NOMO-1 treated with DMSO at 0.1 percent for 48 hours (cell line): ENCODE data around the gene PSMG2.
"Not testable (repeated sequence)": the region's sequence is repeated elsewhere in the genome, so short reads cannot be mapped to it uniquely, and the experiment has no call there.

Experiments used
- DNase-seq: peaks from one replicate; lab custom pipeline; 2025; ENCODE audit not compliant: unreplicated experiment; lab: John Stamatoyannopoulos, UW

PSMG2 gene

DNA sequence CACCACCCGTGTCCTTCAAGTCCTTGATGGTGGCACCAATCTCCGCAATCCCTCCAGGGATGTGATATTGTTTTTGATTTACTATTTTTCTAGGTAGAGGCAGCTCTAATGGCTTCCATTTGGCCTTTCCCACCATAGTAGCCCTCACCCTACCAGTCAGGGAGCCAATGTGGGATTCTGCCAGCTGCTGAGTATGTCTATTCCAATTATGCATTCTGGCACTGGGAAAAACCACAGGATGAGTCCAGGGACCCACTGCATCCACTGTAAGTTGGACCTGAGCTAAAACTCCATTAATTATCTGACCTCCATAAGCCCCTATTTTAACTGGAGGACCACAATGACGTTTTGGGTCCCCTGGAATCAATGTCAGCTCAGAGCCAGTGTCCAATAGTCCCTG lies 55.7 kb downstream of the PSMG2 start:
- not testable (repeated sequence) for DNase-seq

DNA sequence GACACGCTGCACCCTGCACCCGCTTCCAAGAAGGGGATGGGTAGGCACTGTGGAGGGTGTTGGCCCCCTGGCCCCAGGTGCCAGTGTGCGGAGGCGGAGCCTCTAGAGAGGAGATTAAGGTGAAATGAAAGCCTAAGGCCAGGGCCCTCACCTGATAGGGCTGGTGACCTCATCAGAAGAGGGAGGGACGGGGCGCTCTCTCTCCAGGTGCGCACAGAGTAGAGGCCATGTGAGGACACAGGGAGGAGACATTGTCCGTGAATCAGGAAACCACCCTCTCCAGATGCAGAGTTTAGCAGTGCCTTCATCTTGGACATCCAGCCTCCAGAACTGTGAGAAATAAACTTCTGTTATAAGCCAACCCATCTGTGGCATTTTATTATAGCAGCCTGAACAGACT lies 62.3 kb downstream of the PSMG2 start:
- DNase-seq, result no peak

DNA sequence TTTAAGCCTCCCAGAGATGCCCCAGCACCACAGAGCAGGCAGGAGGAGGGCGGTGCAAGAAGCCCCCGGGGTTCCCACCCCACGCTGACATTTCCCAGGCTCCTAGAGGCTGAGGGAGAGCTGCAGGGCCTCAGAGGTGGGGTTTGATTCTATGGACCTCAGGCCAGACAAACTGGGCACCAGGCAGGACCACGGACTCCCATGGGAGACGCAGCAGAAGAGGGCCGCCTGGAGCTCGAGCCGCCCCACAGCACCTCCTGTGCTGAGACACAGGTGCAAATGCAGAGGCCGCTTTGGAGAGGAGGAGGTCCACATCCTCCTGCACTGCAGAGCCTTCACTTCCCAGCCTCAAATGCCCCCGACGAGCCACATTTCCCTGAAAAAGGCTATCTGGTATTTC lies 62.7 kb downstream of the PSMG2 start:
- no peak for DNase-seq

DNA sequence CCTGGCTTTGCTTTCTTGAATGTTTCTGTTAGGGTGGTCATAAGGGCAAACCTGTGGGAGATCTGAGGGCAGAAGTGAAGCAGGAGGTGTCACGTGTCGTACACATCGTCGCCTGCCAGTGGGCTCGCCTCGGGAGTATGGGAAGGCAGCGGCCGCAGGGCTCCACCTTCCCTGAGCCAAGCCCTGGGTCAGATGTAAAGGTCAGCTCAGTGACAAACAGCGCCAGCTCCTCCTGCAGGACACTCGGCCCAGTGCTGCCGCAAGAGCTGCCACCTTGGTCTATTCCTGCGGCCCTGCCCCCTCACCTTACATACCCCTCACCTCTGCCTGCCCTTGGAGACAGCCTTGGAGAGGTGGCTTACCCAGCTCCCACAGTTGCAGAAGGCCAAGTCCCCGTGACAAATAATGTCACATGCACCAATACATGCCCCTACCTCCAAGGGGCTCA lies 64.2 kb downstream of the PSMG2 start:
- no peak for DNase-seq

DNA sequence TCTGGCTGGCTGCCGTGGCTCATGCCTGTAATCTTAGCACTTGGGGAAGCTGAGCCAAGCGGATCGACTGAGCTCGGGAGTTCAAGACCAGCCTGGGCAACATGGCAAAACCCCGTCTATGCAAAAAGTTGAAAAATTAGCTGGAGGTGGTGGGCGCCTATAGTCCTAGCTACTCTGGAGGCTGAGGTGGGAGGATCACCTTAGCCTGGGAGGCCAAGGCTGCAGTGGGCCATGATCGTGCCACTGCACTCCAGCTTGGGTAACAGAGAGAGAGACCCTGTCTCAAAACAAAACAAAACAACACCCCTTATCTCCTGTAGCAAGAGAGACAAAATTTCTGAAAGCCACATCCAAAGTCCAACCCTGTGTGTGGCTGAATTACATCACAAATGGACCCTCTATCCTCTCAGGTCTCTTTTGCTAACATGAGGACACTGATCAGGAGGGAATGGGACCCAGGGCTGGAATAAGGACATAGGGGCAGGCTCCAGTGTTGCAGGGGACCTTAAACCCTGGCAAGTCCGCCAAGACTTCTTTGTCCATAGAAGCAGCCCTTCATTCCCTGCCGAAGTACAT lies 64.8 kb downstream of the PSMG2 start:
- no peak for DNase-seq

DNA sequence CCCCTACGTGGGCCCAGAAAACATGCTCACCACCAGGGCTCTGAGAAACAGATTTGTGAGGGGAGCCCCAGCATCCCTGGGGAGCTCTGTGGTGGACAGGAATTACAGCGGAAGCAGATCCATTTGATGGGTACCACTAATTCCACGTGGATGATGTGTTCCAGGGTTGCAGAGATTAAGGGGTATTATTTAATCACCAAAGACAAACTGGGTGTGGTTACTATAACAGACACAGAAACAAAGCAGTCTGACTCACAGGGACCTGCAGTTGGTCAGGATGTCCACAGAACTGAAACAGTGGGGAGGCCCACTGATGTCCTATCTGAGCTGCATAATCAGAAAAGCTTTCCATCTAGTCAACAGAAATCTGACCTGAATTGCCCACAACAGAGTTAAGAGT lies 65.8 kb downstream of the PSMG2 start:
- no peak for DNase-seq

DNA sequence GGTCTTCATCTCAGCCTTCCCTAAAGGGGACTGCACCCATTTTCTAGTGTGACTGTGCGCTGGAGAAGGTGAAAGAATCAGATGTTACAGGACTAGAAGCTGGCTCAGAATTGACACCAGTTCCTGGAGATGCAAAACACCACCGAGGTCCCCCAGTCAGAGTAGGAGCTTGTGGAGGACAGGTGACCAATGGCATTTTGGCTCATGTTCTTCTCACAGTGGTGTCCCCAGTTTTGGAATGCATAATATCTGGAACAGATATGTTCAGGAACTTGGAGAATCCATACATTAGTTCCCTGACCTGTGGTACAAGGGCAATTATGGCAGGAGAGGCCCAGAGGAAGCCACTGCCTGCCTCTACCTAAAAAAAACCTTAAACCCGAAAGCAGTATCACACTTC lies 66.3 kb downstream of the PSMG2 start:
- DNase-seq, result no peak

DNA sequence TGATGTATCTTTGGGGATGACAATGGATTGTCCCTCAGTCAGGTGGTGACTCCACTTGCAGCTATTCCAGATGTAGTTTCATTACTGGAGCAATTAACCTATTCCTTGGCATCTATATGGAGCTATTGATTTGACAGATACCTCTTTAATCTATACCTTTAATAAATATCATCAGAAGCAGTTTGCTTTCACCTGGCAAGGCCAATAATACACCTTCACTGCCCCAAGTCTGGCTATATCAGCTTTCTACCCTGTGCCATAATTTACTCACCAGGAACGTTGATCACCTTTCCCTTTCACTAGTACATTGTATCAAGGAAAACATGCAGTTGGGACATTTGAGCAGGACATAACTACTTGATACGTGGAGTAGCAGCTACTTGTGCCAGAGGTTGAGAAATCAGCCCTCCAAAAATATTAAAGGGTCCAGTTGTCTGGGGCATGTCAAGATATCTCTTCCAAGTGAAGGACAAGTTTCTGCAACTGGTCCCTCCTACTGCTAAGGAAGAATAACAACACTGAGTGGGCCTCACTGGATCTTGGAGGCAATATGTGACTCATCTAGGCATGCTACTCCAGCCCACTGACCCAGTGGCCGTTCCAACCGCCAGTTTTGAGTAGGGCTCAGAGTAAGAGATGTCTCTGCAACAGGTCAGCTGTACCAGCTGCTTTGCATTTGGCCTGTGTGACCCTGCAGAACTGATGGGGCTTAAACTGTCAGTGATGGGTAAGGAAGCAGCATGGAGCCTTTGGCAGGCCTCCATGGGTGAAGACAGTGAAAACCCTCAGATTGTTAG lies 67.0 kb downstream of the PSMG2 start:
- DNase-seq, result no peak

DNA sequence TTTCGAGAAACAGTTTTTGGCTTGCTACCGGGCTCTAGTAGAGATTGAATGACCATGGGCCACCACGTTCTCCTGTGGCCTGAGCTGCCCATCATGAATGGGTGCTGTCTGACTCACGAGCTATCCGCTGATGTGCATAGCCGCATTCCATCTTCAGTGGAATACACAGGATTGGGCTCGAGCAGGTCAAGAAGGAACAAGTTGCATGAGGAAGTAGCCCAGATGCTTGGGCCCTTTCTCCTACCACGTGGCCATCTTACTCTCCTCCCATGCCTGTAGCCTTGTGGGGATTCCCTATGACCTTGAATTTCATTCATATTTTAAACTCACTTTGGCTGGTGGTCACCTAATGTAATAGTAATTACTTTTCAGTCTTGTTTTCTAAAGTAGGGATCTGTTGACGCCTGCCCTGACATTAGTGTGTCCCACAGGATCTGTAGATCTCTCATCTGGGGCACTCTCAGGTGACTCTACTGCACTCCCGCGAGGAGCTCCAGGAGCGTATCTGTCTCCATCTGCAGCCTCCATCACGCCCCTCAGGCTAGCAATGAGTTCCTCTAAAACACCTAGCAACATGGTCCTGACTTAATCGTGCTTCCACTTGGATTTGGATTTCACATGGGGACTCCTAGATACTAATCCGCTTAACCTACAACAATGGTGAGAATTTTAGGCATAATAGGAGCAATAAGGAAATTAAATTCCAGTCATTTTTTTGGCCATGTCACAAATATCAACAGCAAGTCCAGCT lies 67.8 kb downstream of the PSMG2 start:
- DNase-seq, result no peak

DNA sequence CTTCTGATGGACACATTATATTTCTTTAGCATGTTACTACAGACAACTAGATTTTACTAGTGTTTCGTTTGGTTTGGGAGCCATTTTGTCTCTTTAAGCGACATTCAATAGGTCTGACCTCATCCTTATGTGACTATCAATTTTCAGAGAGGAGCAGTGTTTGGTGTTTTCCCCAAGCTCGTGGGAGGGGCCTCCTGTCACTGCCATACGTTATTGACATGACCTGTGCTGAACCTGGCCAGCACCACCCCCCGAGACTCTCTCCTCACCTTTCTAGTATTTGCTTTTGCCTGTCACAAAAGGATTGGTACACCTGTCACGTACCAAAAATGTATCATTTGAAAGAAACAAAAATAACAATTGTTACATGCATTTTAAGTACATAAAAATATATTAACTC lies 69.3 kb downstream of the PSMG2 start:
- no peak for DNase-seq

DNA sequence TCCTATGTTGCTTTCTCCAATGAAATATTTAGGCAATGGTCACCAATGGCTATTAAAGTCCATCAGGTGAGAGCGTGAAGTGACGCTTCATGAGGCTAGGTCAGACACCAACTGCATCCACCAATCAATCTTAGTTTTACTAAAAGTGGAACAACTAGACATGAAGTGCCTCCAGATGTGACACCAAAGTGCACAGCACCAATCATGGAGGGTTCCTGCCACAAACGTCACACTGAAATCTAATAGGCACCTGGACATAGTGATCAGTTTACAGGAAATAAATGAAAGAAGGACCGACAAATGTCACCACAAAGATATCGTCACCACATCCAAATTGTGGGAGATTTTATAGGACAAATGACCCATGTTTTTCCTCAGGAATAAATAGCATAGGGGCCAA lies 70.5 kb downstream of the PSMG2 start:
- no peak for DNase-seq

DNA sequence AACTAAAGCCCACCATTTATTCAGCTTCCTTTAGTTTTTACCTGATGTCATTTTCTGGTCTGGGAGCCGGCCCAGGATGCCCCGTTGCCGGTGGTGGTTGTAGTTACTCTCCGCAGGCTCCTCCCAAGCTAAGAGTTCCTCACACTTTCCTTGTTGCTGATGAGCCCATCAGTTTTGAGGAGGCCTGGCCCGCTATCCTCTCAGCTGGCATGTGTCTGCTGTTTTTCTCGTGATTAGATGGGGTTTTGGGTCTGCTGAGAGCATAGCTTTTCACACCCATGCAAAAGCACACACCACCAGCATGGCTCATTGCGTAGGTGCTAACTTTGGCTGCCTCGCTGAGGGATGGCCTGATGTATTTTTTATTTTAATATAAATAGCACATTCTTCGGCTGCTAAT lies 72.1 kb downstream of the PSMG2 start:
- DNase-seq, result no peak
